CD4-positive, alpha-beta T cell treated with Interleukin-6 at 100 ng/mL for 8 hours (primary cell): ENCODE results near the gene HOMER1.

ENCODE experiments used
- DNase-seq: peaks from one replicate; pipeline ENCODE4 v3.0.0-alpha.2; 2020; ENCODE audit warnings: mixed read lengths, low spot score

HOMER1 gene, protein sequence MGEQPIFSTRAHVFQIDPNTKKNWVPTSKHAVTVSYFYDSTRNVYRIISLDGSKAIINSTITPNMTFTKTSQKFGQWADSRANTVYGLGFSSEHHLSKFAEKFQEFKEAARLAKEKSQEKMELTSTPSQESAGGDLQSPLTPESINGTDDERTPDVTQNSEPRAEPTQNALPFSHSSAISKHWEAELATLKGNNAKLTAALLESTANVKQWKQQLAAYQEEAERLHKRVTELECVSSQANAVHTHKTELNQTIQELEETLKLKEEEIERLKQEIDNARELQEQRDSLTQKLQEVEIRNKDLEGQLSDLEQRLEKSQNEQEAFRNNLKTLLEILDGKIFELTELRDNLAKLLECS

DNA sequence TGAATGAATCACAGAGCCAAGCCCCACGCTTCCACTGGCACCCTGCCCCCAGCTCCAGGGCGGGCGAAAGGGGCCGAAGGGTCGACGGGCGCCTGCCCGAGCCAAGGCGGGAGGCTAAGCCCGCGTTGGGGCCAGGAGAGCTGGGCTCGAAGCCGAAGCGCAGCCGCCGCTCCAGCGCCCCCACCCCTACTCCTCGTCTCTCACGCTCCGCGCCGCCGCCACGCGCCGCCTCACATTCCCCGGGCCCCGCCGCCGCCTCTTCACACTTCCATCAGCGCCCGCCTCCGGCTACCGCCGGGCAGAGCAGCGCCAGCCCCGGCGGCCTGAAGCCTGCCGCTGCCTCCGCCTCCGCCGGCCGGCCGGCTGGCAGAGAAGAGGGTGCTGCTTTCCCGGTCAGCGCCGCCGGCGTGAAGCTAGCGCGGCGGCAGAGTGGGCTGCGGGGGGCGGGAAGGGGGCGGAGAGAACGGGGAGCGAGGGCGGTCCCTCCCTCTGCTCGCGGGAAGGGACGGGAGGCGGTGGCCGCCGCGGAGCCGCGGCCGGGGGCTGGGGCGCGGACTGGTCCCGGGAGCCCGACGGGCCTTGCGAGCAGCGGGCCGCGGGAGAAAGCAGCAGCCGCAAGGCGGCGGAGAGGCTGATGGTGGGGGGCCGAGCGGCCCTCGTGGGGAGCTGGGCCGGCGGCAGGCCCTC is at the start of gene HOMER1:
Gene HOMER1, minus strand, starts transcription at position 431 of the 687 bp plus-strand sequence. CDS start 1,360 bp downstream, outside the sequence.
- peak; percentile 49 for DNase-seq

DNA sequence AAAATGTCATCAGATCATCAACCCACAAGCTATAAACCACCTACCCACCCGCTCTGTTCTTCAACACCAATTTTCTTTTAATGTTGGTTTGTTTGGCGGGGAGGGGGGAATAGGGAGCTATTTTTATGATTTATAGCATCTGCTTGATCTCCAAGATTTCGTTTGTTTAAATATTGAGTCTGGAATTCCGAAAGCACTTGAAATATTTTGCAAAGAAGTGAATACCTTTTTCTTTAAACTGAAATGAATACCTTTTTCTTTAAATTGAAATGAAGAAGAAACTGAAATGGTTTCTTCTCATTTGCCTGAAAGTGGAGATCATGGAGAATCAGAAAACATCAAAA is 49.3 kb upstream of the HOMER1 start:
- no peak for DNase-seq

DNA sequence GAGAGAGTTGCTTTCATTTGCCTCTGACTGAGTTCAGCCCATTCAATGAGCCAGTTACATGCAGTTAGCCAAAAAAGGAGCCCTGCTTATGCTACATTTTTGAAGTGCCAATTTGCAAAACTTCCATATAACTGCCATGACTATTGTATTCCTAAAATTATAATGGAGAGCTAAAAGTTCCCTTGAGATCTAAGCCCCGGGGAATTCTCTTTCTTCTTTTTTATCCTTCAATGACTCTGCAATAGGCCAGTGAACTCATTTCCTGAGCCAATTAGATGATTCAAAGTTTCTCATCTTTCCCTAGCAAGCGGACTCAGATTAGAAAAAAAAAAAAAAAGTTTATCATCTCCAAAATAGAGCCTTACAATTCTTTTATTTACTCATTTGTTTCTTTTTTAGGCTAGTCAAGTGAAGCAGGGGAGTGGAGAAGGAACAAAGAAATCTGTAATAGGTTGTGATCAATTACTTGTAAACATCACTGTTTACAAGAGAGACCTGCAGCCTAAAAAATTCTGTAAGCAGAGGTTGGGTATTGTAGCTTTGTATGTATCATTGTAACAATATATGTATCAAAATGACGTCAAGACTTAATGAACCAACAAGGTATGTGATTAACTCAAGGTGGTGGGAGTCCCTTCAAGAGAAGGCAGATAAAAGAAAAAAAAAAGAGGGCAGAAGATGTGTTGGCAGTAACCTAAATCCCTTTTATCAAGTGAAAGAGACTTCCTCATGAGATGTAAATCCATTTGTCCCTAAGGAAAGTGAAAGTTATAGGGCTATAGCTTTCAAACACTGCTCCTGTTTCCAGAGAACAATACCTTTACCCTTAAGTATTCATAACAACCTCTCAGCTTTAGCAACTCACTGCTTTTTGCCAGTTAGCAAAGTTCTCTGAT is 48.7 kb upstream of the HOMER1 start:
- DNase-seq, result no peak

DNA sequence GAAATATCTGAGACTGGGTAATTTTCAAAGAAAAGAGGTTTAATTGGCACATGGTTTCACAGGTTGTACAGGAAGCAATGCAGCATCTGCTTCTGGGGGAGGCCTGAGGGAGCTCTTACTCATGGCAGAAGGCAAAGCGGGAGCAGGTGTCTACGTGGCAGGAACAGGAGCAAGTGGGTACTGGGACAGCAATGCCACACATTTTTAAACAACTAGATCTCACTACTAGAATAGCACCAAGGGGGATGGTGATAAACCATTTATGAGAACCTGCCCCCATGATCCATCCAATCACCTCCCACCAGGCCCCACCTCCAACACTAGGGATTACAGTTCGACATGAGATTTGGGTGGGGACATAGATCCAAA is 47.6 kb upstream of the HOMER1 start:
- no peak for DNase-seq

DNA sequence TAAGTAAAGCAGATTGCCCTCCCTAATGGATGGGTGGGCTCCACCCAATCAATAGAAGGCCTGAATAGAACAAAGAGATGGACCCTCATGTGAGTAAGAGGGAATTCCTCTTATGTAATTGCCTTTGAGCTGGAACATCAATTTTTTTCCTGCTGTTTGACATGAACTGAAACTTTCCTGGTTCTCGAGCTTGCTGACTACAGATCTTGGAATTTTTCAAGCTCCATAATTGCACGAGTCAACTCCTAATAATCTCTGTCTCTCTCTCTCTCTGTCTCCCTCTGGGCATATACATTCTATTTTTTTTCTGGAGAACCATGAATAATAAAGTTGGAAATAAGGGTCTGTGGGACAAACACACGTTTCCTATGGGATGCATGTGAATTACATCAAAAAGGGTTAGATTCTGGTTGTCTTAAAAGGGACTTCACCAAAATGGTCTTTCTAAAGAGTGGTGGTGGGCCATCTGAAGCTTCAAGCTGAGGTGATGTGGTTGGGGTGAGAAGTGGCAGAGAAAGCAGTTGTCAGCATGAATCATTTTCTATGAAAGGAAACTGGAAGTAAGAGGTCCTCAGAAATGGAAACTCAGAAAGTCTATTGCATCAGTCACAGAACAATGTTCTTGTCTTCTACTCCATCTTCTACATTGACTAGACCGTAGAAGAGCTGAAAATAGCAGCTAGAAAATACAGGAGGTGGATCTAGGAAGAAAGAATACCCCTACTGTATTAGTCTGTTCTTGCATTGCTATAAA is 47.0 kb upstream of the HOMER1 start:
- DNase-seq, result no peak

DNA sequence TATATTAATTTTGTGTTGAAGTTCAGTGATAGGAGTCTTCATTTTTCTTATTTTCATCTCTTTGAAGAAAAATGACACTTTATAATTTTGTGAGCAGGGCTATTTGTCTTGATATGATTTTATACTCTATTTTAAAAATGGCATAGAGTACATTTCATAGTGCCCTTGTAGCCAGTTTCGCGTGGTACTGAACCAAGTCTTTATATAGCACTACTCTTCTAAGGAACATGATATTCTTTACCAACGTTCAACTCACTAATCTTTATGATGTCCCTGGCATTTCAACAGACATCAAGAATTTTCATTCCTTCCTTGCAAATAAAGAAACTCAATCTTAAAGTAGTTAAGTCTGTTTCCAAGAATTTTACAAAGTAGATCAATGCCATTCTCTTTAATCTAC is 41.5 kb upstream of the HOMER1 start:
- no peak for DNase-seq

DNA sequence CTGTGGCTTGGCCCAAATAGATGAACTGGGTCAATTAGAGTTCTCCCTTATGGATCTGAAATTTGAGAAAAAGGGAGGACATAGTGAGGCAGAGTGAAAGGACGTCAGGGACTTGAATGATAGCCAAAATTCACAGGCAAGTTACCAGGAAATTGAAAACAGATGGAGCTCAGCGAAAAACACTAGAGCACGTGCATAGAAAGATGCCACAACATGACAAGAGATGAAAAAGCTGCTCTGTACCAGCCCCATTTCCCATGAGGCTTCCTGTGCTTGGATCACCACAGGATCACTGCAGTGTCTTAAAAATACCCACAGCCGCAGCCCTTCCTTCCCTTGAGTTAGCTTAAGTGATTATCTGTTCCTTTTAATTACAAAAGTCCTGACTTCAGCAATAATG is 39.0 kb upstream of the HOMER1 start:
- DNase-seq, result peak; percentile 3

DNA sequence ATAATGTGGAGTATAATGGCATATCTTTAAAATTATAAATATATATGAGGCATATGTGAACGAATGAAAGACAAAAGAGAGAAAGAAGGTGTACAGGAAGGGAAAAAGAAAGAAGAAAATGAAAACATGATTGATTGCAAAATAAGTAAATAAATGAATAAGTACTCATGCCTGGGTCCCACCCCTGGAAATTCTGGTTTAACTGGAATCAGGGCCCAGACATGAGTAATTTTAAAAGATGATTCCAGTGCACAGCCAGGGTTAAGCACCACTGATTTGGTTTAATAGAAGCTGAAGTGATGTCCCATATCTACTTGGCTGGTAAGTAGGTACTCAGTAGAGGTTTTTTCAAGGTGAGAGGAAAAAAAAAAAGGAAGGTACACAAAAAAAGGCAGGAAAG is 34.0 kb upstream of the HOMER1 start:
- DNase-seq, result no peak

DNA sequence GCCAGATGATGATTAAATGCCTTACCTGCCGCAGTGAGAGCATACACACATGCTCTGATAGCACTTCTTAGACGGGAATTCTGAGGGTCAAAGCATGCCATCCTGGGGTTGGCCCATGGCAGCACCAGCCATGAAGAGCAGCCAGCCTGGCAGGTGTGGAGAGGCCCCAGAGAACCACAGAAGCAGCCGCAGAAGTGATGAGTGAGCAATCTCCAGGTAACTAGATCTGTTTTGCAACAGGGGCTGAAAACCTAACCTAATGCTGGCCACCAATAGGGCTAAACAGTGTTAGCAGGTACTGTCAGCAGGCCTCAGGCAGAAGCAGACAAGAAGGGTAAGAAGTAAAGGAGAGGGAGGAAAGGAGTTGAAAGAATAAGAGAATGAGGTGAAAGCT is 33.5 kb upstream of the HOMER1 start:
- no peak for DNase-seq

DNA sequence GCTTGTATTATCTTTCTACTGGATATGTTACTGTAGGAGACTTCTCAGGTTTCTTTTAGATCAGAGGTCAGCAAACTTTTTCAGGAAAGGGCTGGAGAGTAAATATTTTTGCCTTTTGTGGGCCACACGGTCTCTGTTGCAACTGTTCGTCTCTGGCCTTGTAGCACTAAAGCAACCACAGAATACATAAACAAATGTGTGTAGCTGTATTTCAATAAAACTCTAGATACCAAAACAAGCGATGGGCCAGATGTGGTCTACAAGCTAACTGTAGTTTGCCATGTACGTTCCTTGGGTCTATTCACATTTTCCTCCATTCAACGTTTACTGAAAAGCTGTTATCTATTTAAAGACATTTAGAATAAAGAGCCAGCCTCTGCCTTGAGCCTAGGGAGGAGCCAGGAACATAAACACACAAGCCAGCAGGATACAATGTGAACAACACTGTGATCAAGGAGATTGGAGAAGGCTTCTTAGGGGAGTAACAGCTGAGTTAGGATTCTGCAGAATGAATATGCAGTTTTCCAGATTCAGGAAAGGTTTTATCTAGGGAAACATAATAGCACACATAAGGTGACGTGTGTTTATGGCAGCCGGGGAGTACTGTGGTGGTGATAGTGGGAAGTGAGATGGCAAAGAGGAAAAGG is 33.0 kb upstream of the HOMER1 start:
- DNase-seq, result no peak

DNA sequence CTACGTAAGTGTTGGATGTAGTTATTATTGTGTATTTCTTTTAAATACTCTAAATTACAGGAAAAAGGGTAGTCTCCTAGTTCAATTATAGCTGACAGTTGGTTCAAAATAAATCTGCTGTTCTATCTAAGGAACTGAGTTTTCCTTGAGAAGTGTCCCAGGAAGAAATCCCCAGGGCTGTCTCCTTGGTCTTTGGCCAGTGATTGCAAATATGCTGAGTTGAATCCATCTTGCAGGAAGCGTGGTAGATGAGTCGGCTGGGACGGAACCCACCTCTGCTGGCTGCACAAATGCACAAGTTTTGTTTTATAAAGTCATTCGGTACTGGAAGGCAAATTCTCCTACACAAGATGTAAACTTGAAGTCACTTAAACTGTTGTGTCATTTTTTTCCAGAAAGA is 30.2 kb upstream of the HOMER1 start:
- no peak for DNase-seq

DNA sequence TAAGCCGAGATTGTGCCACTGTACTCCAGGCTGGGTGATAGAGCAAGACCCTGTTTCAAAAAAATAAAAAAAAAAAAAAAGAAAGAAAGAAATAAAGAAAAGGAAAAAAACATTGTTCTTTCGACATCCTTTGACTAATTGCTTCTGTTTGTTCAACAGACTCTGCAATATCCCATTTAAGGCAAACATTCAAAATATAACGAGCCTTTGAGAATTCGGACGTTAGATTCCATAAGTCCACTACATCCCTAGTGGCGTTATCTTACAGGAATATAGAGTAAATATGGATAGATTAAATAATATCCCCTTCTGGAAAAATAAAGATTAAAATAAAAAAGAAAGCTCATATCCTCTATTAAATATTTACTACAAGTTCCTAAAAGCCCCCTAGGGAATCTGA is 27.0 kb upstream of the HOMER1 start:
- no peak for DNase-seq

DNA sequence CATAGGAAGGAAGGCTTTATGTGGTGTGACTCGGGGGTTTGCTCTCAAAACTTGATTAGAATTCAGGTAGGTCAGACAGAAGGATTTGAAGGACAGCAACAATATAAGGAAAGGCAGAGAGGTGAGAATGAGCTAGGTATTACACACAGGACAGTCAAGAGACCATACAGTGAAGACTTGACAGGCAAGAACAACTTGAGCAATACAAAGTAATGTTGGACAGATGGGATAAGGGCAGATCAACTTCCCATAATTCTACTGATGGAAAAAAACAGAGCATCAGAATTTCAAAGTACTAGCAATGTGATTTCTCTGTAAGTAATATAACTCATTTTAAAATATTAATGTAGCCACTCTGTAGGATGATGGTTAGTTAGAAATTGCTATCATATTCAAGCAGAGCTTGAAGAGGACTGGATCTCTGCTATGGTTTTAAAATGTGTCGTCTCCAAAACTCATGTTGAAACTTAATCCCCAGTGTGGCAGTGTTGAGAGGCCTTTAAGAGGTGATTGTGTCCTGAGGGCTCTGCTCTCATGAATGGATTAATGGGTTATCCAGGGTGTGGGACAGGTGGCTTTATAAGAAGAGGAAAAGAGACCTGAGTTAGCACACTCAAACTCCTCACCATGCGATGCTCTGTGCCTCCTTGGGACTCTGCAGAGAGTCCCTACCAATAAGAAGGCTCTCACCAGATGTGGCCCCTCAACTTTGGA is 22.4 kb upstream of the HOMER1 start:
- no peak for DNase-seq

DNA sequence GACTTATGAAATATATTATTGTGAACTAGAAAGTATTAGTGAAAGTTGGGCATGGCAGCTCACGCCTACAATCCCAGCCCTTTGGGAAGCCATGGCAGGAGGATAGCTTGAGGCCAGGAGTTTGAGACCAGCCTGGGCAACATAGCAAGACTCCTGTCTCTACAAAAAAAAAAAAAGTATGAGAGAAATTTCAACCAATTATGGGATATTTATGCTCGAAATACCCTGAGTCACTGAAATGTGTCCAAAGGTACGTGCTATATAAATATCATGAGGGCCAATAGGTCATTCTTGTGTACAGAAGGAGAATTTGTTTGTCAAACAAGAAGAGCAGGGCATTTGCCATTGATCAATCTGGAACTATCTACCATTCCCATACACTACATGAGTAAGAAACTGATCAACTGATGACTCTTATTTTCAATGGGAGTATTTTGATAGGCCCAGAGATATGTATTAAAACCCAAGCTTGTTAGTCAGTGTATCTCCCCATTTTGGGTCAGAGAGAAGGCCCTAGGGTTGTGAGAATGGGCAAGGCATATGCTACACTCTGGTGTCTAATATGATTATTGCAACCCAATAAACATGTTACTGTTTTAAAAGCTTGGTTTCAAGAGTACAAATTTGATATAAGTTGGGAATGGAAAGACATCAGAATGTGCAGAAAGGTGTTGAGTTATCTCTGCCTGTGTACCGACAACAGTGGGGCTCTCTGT is 21.7 kb upstream of the HOMER1 start:
- no peak for DNase-seq

DNA sequence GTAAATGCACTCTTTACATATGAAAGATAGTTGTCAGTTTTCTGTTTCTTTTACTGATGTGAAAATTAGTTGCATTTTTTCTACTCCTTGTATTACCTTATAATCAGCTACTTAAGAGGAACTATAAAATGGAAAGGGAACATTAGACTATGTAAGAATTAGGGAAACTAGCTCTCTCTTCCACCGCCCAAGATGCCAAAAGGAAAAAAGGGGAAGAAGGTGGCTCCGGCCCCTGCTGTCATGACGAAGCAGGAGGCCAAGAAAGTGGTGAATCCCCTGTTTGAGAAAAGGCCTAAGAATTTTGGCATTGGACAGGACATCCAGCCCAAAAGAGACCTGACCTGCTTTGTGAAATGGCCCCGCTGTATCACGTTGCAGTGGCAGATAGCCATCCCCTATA is 15.2 kb upstream of the HOMER1 start:
- DNase-seq, result no peak

DNA sequence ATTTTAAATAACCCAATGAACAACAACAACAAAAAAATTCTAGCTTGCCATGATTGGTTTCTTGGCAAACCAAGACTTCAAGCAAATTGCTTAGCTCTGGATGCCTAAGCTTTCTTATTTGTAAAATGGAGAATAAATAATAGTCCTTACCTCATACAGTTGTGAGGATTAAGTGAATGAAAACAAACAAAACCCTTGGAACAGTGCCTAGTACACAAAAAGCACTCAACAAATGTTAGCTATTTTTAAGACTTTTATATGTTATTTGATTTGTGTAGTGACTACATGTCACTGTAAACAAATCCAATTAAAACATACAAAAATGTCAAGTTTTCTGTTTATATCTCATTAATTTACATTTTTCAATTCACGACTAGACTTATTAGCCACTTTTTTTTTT is 13.5 kb upstream of the HOMER1 start:
- no peak for DNase-seq

DNA sequence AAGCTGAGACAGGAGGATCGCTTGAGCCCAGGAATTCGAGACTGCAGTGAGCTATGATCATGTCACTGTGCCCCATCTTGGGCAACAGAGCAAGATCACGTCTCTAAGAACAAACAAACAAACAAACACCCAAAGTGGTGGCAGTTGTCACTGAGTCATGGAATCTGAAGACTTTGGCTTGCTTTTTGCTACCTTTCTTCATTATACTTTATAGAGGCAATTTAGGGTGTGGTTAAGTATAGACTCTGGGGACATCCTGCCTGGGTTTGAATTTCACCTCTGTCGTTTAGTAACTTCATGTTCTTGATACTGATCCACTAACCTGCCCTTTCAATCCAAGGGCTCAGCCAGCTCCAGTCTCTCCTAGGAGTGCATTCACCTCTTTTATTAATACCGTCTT is 13.0 kb upstream of the HOMER1 start:
- DNase-seq, result no peak

DNA sequence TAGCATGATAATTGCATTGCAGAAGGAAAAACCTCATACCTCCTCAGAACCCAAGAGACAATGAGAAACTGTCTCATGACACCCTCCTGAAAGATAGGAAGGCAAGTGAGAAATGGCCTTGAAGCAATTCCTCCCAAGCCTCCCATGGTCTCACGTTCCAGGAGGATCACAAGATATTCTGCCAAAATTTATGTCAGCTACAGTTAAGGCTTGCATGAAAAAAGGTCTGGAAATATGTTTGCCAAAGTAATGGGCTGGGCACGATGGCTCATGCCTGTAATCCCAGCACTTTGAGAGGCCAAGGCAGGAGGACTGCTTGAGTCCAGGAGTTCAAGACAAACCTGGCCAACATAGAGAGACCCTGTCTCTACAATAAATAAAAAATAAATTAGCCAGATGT is 12.6 kb upstream of the HOMER1 start:
- no peak for DNase-seq

DNA sequence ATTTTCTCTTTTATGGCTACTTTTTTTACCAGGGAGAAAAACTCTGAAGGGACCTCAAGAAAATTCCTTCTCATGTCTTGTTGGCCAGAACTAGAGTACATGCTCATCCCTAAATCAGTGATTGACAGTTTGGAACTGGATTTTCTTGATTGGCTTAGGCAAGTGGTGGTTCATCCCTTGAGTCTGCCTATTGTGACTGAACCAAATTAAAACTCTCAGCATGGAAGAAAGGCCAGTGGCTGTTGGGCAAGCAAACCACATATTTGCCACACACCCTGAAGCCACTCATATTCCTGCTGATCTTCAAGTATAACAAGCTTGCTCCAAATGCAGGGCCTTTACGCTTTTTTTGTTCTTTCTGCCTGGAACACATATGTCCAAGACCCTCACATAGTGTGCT is 7.2 kb upstream of the HOMER1 start:
- no peak for DNase-seq

DNA sequence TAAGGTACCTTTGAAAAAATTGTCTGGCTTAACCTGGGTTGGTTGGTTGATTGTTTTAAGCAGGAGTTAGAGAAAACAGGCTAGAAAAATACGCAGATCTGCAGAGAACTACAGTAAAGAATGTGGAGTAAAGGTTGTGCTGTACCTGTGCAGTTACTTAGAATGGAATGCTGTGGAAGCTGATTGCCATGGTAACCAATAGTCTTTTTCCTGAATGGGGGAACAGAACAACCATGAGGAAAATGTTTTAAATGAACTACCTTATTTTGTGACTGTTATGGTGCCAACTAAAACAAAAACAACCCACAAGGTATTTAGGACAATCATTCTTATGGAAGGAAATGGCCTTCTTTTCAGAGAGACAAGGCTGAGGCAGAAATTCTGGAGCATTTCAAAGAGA is 4.8 kb upstream of the HOMER1 start:
- no peak for DNase-seq
